ENCODE data around the gene DNAH10.

Gene DNAH10

DNA sequence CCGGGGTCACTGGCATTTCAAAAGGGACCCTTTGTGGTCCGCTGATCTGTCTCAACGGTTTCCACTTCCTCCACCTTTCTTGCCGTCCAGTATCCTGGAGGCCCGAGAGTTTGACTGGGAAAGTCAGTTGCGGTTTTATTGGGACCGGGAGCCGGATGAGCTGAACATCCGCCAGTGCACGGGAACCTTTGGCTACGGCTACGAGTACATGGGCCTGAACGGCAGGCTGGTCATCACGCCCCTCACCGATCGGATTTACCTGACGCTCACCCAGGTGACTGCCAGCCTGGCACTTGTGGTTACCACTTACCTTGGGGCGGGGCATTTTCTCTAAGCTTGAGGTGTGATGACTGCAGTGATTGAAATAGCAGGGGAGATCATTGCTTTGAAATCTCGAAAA lies 83.8 kb downstream of the DNAH10 start:
- no peak for DNase-seq

GRCh38 chr12:123846340-123846739 lies 84.2 kb downstream of the DNAH10 start:
- DNase-seq: no peak

GRCh38 chr12:123847019-123847418 lies 84.9 kb downstream of the DNAH10 start:
- DNase-seq: no peak

- DNase-seq: no peak
These were observed 85.8 kb downstream of the DNAH10 start for GRCh38 chr12:123847876-123848275.

DNA sequence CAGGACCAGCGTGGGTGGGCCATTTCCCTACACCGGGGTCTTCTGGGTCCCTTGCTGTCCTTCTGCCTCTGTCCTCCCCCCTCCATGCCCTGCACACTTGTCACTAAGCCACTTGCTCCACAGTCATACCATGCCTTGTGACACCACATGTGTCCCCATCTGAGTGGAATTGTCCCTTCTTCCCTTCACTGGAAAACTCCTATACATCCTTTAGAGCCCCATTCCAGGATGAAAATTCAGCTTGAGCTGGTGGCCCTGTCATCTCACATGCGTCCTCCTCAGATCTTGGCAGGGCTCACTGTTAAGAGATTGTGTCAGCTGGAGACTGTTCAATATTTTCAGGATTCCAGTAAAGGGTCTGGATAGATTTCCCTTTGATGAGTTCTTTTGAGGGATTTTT lies 87.4 kb downstream of the DNAH10 start:
- no peak for DNase-seq

GRCh38 chr12:123850246-123851134 lies 88.4 kb downstream of the DNAH10 start:
- DNase-seq: no peak

- no peak for DNase-seq
These were observed 91.4 kb downstream of the DNAH10 start for GRCh38 chr12:123853396-123854070.

GRCh38 chr12:123854232-123854631 lies 92.1 kb downstream of the DNAH10 start:
- no peak for DNase-seq

- no peak for DNase-seq
These were observed 92.8 kb downstream of the DNAH10 start for GRCh38 chr12:123854918-123855317.

DNA sequence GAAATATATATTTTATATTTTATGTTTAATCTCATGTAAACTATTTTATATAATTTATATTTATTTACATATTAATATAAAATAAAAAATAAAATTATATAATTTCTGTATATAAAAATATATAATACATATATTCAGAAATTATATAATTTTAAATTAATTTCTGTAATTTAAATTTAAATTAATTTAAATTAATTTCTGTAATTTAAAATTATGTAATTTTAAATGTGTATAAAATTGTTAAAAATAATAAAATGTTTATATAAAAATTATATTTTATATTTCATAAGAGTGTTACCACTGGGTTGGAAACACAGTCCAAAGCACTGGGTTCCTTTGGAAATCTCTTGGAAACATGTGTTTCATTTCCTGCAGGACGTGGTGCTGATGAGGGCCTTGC lies 94.6 kb downstream of the DNAH10 start:
- no peak for DNase-seq

DNA sequence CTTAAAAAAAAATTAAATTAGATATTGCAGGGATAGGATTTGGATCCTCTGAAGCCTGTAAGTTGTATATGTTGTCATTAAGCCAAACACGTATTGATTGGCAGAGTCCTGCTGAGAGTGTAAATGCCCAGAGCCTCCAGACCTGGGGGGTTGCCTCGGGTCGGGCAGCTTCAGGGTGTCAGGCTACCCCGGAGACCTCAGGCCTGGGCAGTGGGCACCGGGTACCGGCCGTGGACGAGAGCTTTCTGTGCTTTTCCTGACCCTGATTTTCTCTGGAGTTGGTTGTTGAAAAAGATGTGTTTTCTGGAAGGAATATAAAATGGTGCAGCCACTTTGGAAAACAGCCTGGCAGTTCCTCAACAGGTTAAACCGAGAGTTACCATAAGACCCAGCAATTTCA lies 96.1 kb downstream of the DNAH10 start:
- no peak for DNase-seq

DNA sequence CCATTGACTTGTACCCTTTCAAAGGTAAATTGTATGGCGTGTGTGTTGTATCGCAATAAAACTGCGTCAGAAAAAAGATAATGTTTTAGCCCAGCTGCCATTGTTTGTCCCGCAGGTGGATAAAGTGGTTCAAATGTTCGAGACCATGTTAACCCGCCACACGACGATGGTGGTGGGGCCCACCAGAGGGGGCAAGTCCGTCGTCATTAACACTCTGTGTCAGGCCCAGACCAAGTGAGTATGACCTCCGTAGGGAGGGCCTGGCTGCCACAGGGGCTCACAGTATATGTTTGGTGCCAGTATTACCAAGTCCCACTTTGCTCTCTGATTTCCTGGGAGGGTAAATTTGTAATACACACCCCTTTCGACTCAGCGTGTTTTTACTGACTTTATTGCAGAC lies 96.9 kb downstream of the DNAH10 start:
- DNase-seq: no peak

DNA sequence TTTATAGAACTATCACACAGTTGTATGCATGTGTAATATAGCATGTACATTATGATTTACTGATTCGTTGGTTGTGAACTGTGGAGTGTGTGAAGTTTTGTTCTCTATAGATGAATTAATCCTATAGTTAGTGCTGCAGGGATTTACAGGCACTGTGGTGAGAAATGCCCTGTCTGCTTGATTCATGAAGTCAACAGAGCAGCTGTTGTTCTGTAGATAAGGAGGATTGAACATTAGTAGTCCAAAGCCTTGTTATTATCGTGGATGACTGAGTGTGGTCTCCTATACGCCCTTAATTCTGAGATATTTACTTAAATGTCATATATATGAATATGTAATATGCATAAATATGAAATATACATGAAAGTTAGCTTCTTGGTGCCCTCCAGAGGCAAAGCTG lies 98.3 kb downstream of the DNAH10 start:
- no peak for DNase-seq

DNA sequence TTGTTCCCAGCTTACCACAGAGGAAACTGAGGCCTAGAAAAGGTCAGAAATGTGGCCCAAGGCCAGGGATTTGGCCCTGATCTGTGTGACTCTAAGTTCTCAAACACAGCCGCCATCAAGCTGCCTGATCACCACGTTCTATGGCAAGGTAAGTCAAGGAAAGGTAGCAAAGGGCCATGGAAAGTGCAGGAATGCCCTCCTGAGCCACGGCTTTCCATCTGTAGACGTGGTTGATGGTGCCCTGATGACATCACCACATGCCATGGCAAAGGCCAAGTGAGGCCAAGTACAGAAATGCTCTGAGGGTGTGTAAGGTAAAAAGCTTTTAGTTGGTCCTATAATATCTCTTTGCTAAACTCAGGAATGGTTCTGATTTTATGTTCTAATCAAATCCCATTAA lies 99.3 kb downstream of the DNAH10 start:
- no peak for DNase-seq

- no peak for DNase-seq
These were observed 105.0 kb downstream of the DNAH10 start for GRCh38 chr12:123867141-123867540.

GRCh38 chr12:123868791-123869190 lies 106.7 kb downstream of the DNAH10 start:
- no peak for DNase-seq

DNA sequence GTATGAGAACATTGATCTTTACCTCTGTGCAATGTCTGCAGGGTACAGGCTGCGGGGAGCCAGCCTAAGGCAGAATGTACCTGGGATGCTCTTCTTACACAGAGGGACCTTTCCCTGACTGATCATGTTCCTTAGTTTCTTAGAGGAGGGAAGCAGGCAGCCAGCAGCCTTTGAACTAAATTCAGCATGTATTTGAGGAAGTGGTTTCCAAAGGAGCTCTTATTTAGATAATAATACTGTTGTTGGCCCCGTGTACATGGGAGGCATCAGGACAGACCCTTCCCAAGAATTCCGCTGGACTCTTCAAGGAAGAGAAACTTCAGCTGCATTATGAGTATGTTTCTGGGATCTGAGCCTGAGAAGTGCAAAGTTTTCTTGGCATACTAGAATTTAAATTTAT lies 111.7 kb downstream of the DNAH10 start:
- DNase-seq: no peak

DNA sequence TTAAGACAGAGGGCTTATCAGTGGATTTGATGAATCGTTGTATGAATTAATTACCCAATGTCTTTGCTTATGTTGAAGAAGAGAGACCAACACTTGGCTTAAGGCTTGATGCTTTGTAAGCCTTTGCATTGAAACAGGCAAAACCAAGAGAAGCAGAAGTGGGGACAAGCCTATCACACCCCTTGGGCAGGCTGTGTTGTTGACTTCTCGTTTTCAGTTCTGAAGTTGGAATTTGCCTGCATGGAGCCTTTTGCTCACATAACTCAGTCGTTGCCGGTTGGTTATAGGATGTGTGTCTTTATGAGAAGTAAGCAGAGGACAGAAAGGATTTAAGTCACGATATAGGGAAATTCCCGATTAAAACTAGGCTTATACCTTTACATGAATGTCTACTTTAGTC lies 115.9 kb downstream of the DNAH10 start:
- no peak for DNase-seq

GRCh38 chr12:123879101-123879500 lies 117.0 kb downstream of the DNAH10 start:
- no peak for DNase-seq

DNA sequence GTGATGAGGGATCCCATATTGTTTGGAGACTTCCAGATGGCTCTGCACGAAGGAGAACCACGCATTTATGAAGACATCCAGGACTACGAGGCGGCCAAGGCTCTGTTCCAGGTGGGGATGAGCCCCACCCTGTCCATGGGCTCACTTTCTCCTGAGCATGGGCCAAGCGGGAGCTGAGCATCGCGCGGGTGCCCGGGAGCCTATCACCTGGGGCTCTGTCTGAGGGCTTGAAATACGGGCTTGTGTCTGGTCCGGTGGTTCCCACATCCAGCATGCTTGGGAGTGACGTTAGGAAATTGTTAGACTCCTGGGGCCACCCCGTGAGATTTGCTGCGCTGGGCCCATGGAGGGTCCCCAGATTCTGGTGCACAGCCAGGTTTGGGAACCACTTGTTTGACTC lies 117.6 kb downstream of the DNAH10 start:
- DNase-seq: no peak

GRCh38 chr12:123882161-123882705 lies 120.1 kb downstream of the DNAH10 start:
- DNase-seq: no peak

GRCh38 chr12:123886258-123886657 lies 124.2 kb downstream of the DNAH10 start:
- no peak for DNase-seq

DNA sequence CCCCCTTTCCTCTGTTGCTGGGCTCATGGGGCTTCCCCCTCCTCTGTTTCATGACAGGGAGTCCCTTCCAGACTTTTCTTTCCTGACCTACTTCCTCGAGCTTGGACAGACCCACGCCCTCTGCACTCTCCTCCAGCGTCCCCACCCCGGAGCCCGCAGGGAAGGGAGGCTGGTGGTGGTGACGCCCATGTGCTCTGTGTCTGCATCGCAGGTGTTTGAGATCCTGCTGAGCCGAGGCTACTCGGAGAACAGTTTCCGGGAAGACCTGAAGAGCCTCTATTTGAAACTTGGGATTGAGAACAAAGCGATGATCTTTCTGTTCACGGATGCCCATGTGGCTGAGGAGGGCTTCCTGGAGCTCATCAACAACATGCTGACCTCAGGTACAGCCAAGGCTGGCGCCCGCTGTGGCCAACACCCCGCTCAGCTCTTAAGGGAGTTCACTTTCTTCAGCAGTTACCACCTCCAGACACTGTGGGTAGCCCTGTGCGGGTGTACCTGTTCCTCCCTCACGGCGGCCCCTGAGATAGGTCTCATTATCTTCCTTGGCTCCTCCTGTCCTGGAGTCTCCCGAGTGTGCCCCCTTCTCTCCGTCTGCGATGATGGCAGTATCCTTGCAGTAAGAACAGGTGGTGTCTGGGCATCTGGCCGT lies 125.0 kb downstream of the DNAH10 start:
- DNase-seq: no peak

DNA sequence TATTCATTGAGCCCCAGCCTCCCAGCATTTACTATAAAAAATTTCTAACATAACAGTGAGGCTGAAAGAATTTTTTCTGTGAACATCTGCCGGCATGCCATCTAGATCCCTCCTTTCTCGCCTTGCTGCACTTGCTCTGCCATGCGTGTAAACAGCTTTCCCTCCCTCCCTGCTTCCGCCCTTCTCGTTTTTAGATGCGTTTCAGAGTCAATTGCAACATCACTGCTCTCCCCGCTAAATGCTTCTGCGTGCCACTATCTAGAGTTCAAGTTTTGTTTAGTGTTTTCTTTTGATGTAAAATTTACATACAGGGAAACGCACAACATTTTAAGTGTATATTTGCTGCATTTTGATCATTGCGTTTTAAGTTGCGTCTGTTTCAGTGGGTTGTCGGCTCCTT lies 126.9 kb downstream of the DNAH10 start:
- no peak for DNase-seq
